Superior temporal gyrus (tissue), 1 donor: Measurements from ENCODE around the gene CAPN9.
"Not testable (repeated sequence)": the region's sequence is repeated elsewhere in the genome, so short reads cannot be mapped to it uniquely, and the experiment has no call there.

Experiments
- DNase-seq: peaks from one replicate; pipeline ENCODE4 v3.0.0-alpha.2; 2016; ENCODE audit errors: extremely low spot score

The CAPN9 gene

DNA sequence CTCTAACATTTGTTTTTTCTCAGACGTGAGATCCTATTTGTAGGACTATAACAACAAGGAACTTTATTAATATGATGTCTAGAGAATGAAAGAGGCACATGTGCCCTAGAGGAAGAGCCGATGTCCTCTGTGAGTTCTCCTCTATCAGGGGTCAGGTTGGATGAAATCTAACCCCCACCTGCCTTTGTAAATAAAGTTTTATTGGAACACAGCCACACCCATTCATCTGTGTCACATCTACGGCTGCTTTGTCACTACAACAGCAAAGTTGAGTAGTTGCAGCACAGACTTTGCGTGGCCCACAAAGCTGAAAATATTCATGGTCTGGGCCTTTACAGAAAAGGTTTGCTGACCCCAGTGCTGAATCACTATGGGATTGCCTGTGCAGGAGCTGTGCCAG lies 571 bp upstream of the CAPN9 start:
- DNase-seq: no peak

DNA sequence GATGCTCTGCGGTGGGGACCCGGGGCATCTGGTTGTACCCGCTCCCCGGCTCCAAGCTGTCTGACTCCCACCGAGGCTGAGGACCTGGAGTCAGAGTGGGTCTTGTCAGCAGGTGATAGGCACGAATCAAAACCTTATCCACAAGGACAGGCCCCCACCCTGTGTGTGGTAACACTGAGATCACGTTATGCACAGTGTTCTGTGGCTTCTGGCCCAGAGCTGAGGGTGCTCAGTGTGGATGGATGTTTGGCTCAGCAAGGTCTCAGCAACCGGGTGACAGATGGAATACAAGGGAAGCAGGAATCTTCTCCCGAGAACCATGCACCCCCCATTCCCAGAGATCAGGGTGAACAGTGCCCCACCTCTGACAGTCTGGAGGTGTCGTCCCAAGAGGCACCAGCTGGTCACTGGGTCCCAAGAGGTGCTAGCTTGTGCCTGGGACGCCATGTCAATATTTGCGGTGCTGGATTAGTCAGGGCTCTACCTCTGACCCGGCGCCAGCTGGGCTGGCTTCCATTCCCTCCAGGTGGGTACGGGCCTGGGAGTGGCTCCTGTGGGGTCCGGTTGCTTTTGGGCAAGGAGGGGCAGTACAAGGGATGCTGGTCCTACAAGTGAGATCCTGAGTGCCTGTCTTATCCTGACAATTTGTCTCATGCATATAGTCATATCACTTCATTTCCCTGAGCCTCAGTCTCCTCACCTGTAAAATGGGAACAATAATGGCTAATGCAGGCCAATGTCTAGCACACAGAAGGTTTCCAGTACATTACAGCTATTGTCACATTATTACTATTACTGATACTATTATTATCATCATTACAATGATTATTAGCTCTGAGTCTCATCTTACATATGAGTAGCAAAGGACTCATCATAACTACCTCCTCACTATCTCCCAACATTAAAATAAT lies 957 bp downstream of the CAPN9 start:
- DNase-seq: no peak

- DNase-seq: no peak
Observed at GRCh38 chr1:230749150-230749549, 2.0 kb downstream of the CAPN9 start.

- DNase-seq: no peak
Observed at GRCh38 chr1:230749635-230750034, 2.4 kb downstream of the CAPN9 start.

DNA sequence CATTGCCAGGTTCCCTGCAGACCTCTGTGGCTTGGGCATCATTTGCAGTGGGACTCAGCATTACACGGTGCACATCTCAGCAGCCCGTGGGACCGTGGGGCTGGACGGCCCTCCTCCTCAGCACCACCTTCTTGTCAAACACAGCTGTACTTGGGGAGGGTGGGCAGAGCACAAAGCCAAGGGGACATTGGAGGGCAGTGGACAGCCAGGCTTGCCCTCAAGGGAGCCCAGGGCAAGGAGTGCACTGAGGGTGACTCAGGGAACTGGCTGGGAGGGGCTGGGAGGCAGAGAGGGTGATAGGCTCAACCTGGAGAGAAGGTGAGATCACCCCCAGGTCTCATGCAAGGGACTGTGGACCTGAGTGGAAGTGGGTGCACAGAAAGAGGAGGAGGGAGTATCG lies 3.4 kb downstream of the CAPN9 start:
- DNase-seq: no peak

DNA sequence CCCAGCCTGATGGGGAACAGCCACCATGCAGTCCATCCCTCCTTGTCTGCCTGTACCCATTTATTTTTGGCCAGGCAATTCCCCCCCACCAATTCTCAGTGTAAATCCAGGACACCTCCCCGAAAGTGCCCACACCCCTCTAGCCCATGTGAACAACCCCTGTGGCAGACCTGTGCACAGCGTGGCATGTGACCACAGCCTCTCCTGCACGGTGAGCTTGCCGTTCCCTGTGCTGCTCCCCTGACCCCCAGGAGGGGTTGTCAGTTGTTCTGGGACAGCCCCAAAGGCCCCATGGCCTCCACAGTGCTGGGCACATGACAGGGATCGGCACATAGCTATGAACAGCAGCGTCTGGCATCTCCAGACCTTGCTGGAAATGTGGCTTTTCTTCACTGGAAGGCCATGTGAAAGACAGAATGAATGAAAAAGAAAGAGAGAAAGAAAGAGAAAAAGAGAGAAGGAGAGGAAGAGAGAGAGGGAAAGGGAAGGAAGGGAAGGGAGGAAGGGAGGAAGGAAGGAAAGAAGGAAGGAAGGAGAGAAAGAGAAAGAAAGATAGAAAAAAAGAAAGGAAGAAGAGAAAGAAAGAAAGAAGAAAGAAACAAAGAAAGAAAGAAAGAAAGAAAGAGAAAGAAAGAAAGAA lies 3.9 kb downstream of the CAPN9 start:
- no peak for DNase-seq

GRCh38 chr1:230752407-230752806 lies 5.2 kb downstream of the CAPN9 start:
- DNase-seq: peak; percentile 85

DNA sequence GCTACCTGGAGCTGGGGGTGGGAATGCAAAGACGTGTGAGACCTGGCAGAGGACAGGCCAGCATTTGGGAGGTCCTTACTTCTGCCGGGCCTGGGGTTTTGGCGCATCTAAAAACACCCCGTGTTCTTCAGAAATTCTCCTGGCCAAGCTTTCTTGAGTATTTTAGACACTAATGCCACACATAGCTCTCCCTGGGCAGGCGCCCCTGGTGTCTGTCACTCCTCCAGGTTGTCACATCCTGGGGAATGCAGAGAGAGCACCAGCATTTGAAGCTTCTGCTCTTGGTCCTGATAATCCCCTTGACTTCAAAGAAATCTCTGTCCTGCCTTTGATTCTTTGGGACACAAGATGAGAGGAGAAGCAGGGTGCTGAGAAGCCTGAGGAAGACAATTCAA lies 6.0 kb downstream of the CAPN9 start:
- DNase-seq: no peak

DNA sequence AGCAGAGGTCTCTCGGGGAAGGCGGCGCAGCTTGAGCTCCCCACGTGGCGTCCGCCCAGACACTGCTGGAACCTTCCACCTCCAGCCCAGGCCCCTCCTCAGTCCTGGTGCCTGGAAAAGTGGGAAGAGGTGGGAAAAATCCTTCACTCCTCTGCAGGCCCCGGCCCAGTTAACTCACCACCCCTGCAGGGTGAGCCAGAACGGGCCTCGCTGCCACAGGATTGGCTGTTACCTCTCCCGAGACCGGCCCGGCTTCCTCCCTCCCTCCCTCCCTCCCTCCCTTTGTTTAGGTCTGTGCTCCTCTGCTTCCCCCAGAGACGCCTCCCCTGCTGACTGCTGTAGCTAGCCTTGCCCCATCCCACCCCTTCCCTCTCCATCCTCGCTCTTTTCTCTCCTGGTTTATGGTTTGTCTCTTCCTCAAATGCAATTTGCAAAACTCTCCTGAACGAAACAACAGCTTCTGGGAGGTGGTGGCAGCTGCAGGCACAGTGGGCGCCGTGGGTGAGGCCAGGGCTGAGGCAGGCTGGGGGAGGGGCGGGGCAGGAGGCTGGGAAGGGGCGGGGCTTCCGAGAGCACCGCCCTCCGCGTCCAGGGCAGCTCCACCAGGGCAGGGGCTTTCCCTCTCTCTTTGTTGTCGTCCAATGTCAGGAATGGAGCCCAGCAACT lies 6.5 kb downstream of the CAPN9 start:
- peak; percentile 57 for DNase-seq

GRCh38 chr1:230754796-230755195 lies 7.6 kb downstream of the CAPN9 start:
- DNase-seq: no peak

DNA sequence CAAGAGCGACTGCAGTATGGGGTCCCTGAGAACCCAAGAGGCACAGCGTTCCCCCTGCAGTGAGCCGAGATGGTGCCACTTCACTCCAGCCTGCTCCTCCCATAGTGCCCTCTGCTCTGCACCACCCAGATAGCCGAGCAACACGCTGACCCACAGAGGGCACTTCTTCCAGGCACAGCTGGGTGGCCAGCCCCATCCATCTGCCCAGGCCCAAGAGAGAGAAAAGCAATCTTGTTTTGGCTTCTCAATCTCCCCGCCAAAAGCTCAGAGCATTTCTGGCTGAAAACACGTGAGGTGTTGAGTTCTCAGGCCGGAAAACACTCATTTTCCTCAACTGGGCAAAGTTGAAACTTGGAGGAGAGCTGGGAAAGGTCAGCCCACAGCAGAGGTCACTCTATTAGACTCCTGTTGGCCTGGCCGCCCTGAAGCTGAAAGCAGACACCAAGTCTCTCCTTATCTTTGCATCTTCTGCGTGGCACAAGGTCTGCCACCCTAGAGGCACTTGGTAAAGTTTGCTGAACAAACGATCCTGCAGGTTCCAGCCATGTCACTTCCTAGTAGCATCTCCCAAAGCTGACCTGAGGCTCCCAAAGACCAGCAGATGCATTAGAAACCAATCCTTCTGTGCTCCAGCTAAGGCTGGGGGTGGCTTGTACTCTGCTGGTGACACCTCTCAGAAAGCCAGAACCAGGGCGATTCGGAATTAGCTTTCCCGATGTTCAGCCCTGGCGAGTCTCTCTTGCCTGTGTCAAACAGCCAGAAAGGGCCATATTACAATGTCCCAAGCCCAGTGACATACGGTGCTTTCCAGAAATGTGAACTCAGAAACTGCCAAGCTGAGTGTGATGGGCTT lies 10.9 kb downstream of the CAPN9 start:
- DNase-seq: no peak

- no peak for DNase-seq
Observed at GRCh38 chr1:230758709-230759368, 11.7 kb downstream of the CAPN9 start.

DNA sequence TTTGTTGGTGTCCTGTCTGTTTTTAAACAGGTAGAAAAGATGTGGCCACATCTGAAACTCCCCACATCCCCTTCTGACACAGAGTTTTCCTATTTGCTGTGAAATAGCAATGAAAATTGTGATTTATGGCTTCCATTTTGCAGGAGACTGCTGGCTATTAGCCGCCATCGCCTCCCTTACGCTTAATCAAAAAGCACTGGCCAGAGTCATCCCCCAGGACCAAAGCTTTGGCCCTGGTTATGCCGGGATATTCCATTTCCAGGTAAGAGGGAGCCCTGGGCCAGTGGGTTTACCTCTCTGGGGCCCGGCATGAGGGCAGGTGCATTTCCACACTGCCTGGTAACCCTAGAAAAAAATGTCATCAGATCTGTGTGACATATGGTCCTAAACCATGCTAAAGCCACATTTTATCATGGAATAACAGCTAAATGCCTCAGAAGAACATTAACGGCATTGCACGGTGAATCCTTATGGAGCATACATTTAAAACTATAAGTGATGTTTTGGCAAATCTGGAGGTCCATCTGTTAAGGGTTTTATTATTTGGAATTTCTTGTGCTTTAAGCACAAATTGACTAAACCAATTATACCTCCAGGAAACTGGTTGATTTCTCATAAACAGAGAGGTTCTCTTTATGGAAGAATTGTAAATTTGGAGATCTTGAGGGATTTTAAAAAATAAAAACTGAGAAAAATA lies 12.3 kb downstream of the CAPN9 start:
- DNase-seq: no peak

DNA sequence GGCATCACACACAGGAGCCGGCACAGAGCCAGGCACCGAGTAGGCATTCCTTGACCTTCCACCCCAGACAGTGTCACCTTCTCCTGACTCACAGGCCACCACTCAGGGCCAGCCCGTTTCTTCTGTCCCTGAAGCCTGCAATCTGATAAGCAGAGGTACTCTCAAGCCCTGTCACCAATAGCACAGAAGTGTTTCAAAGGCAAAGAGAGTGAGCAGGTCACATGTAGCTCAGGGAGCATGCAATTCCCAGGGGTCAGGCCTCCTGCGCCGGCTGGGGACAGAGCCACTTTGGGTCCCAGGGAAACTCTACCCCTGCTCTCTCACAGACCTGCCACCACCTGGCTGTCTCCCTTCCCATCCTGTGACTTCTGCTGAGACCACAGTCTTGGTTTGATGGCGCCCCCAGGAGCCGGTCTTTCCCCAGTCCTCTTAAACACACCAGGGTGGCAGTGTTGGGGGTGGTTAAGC lies 13.2 kb downstream of the CAPN9 start:
- no peak for DNase-seq

DNA sequence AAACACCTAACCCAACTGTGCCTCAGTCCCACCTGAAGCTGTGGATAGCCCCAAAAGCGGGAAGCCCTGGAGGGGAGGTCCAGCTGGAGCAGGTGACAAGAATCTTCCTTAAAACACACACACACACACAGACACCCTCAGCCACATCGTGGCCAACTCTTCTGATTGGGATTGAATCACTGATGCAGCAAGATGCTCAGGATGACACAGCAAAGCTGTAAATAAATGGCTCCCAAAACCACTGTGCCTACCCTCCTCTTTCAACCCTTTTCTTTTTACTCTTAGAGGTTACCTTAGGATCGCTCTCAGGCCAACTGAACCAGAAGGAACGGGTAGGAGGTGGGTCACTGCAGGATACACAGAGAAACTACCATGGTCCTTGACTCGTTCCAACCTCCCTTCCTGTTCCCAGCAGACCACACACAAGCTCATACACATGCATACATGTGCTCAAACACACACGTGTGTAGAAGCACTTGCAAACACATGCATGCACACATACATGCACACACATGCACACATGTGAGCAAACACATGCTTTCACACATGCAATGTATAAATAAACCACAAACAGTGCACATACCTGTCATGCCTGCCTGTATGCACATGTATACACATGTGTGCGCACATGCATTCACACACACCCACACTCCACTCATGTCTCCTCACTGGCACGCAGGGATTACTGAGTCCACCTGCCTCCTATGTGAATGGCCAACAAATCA lies 14.4 kb downstream of the CAPN9 start:
- no peak for DNase-seq

GRCh38 chr1:230763927-230764591 lies 16.9 kb downstream of the CAPN9 start:
- DNase-seq: no peak

- DNase-seq: no peak
Observed at GRCh38 chr1:230766318-230766717, 19.1 kb downstream of the CAPN9 start.

DNA sequence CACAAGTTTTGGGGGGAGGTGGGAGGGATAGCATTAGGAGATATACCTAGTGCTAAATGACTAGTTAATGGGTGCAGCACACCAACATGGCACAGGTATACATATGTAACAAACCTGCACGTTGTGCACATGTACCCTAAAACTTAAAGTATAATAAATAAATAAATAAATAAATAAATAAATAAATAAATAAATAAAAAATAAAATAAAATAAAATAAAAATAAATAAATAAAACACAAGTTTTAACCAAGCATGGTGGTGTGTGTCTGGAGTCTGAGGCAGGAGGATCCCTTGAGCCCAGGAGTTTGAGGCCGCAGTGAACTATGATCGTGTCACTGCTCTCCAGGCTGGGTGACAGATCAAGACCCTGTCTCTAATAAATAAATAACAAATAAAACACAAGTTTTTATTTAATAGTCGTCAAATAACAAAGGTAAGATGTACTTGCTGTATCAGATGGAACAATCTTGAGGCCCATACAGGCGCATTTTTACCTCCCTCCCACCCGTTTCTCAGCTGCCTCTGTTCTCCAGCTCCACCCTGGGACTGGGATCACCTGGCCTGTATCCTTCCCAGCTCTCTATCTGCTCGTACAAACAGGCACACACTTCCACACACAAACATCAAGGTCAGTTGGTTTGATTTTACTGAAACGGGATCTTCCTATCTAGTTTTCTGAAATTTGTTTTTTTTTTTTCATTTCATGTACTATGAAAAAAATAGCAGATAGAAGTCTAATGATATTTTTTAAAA lies 20.8 kb downstream of the CAPN9 start:
- not testable (repeated sequence) for DNase-seq
